IPS-20b (cell line): ENCODE results near the gene EXD1.
"Not testable (repeated sequence)": the region's sequence is repeated elsewhere in the genome, so short reads cannot be mapped to it uniquely, and the experiment has no call there.

ENCODE experiments used
- H3K27ac ChIP-seq: one replicate; pipeline ENCODE4 v1.5.1; 2013; ENCODE audit warnings: low read length
- H3K27me3 ChIP-seq: 2 replicates; pipeline ENCODE4 v1.6.1; 2013; ENCODE audit warnings: mild to moderate bottlenecking, low read length, inconsistent platforms; ENCODE audit not compliant: insufficient read depth
- H3K36me3 ChIP-seq: 2 replicates; pipeline ENCODE4 v1.6.1; 2013; ENCODE audit warnings: low read depth, mild to moderate bottlenecking, inconsistent platforms, low read length, moderate library complexity; ENCODE audit not compliant: insufficient read depth
- H3K4me1 ChIP-seq: 2 replicates; pipeline ENCODE4 v1.6.1; 2013; ENCODE audit warnings: mild to moderate bottlenecking, control low read depth, inconsistent platforms, low read length, moderate library complexity; ENCODE audit not compliant: insufficient read depth
- H3K4me3 ChIP-seq: 2 replicates; pipeline ENCODE4 v1.5.1; 2013; ENCODE audit warnings: mild to moderate bottlenecking, low read length, inconsistent platforms
- H3K9ac ChIP-seq: 2 replicates; pipeline ENCODE4 v1.6.1; 2013; ENCODE audit warnings: low read depth, mild to moderate bottlenecking, inconsistent platforms, low read length, moderate library complexity
- H3K9me3 ChIP-seq: 2 replicates; pipeline ENCODE4 v1.6.1; 2013; ENCODE audit warnings: mild to moderate bottlenecking, low read depth, low read length, inconsistent platforms; ENCODE audit not compliant: insufficient read depth

EXD1 gene

DNA sequence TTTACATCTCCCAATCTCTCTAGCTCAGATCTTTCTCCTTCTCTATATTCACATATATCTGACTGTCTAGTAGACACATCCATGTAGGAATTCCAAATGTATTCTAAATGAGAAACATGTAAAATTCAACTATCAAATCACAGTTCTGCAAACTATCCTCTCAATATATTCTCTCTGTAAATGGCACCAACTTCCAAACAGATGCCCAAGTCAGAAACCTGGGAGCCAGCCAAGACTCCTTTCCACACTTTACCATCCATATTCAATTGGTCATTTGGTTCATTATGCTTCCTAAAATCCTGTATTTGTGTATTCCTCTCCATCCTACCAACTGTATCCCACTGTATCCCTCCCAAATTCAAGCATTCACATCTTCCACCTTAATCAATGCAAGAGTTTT, 61.5 kb downstream of the EXD1 start:
- Histone ChIP-seq H3K4me1 (no peaks in the 10 kb centered on the region), H3K27me3 (no peaks in the 10 kb centered on the region), H3K4me3 (no peak overlapping the region), H3K9me3 (no peaks in the 10 kb centered on the region), H3K27ac (no peak overlapping the region), H3K36me3 (no peaks in the 10 kb centered on the region), H3K9ac (no peak overlapping the region)

DNA sequence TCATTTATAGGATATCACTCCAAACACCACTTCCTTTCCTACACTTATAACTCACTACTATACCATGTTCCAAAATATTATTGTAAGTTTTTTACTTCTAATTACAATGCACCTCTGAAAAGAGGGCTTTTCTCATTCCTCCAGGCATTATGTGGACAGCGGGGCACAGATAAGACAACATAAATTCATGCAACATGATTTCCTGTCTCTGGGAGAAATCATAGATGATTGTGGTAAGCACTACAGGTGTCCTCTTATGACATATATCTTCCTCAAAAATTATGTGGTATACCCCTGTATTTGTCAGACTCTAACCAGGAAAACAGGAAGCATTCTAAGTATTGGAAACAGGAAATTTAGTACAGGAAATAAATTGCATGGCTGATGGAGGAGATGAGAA, 68.8 kb downstream of the EXD1 start:
- Histone ChIP-seq H3K4me3 (no peak overlapping the region), H3K4me1 (no peaks in the 10 kb centered on the region), H3K9ac (no peak overlapping the region), H3K9me3 (no peaks in the 10 kb centered on the region), H3K27ac (no peak overlapping the region), H3K27me3 (no peaks in the 10 kb centered on the region), H3K36me3 (no peaks in the 10 kb centered on the region)

DNA sequence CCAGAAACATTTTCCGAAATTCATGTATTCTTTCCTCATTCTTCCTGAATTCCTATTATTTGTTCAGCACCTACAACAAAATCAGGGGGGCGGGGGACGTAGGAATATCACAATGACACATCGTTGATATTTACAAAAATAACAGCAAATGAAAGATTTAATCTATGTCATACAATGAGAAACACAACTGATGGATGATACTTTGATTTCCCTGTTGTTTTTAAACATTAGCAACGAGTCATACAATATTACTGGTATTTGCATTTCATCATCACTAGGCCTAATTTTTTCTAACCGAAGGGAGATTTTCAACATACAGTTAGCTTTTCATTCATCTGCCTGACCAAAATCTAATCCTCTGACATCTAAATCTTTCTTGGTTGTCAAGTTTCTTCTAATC, 69.2 kb downstream of the EXD1 start:
- Histone ChIP-seq H3K9me3 (no peaks in the 10 kb centered on the region), H3K27ac (no peak overlapping the region), H3K36me3 (no peaks in the 10 kb centered on the region), H3K27me3 (no peaks in the 10 kb centered on the region), H3K4me1 (no peaks in the 10 kb centered on the region), H3K9ac (no peak overlapping the region), H3K4me3 (no peak overlapping the region)

DNA sequence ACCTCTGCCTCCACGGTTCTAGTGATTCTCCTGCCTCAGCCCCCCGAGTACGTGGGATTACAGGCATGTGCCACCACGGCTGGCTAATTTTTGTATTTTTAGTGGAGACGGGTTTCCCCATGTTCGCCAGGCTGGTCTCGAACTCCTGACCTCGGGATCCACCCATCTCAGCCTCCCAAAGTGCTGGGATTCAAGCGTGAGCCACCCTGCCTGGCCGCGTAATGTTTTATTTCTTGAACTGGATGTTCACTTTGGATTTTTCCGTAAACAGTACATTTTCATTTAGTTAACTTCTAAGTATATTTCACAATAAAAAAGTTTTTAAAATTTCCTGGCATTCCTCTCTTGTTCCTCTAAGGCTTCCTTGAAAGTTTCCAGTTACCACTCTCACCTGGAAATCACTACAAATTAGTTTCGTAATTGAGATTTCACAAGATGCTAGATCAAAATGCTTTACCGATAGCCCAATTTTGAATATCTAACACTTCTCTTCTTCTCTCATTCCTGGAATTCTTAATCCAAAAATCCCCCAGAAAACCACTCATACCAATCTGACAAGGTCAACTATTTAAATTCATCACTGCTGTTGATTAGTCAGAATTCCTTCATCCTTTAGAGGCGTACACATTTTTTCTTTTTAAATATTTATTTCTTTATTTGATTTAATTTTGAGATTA, 69.8 kb downstream of the EXD1 start:
- Histone ChIP-seq H3K9me3 (no peaks in the 10 kb centered on the region), H3K4me1 (no peaks in the 10 kb centered on the region), H3K36me3 (no peaks in the 10 kb centered on the region), H3K27me3 (no peaks in the 10 kb centered on the region), H3K27ac (no peak overlapping the region), H3K9ac (no peak overlapping the region), H3K4me3 (no peak overlapping the region)

DNA sequence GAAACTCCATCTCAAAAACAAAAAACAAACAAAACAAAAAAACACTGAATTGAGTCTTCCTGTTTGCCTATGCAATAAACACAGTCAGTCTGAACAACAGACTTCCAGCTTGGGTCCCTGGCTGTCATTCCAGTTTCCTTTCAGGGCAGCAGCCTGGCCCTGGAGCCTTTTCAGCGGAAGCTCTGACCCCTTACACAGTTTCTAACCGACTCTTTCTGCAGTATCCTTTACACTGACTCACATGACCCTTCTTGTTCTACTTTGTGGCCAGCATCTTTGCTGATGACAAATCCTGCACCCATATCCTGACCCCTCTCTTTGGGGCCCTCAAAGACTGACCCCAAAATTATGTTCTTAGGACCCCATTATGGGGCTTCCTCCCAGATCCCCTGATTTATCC, 76.1 kb downstream of the EXD1 start:
- H3K27me3 ChIP-seq, result no peaks in the 10 kb centered on the region
- no peaks in the 10 kb centered on the region for H3K9me3 ChIP-seq
- no peak overlapping the region for H3K4me3 ChIP-seq
- H3K36me3 ChIP-seq, result no peaks in the 10 kb centered on the region
- no peak overlapping the region for H3K9ac ChIP-seq
- H3K4me1 ChIP-seq, result no peaks in the 10 kb centered on the region
- no peak overlapping the region for H3K27ac ChIP-seq

DNA sequence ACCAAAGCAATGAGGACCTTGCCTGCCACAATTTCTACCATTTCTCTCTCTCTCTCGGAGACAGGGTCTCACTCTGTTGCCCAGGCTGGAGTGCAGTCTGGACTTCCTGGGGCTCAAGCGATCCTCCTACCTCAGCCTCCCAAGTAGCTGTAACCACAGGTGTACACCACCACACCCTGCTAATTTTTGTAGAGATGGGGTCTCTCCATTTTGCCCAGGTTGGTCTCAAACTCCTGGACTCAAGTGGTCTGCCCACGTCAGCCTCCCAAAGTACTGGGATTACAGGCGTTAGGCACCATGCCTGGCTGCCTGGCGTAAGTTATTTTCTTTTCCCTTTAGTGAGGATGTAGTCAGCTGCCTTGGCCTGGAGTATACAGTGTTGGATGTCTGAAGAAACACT, 76.8 kb downstream of the EXD1 start:
- H3K27ac ChIP-seq, result no peak overlapping the region
- H3K9me3 ChIP-seq, result no peaks in the 10 kb centered on the region
- H3K4me1 ChIP-seq, result no peaks in the 10 kb centered on the region
- H3K36me3 ChIP-seq, result no peaks in the 10 kb centered on the region
- H3K4me3 ChIP-seq, result no peak overlapping the region
- no peaks in the 10 kb centered on the region for H3K27me3 ChIP-seq
- no peak overlapping the region for H3K9ac ChIP-seq

DNA sequence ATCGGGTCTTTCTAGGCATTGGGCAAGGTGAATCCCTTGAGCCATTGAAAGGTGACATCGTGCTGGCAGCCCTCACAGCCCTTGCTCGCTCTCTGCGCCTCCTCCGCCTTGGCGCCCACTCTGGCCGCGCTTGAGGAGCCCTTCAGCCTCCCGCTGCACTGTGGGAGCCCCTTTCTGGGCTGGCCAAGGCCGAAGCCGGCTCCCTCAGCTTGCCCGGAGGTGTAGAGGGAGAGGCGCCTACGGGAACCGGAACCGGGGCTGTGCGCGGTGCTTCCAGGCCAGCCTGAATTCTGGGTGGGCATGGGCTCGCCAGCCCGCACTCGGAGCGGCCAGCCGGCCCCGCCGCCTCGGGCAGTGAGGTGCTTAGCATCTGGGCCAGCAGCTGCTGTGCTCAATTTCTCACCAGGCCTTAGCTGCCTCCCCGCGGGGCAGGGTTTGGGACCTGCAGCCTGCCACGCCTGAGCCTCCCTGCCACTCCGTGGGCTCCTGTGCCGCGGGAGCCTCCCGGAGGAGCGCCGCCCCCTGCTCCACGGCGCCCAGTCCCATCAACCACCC, 79.0 kb downstream of the EXD1 start:
- Histone ChIP-seq H3K36me3 (no peaks in the 10 kb centered on the region), H3K9ac (no peak overlapping the region), H3K9me3 (no peaks in the 10 kb centered on the region), H3K27ac (no peak overlapping the region), H3K4me1 (no peaks in the 10 kb centered on the region), H3K27me3 (no peaks in the 10 kb centered on the region), H3K4me3 (no peak overlapping the region)

DNA sequence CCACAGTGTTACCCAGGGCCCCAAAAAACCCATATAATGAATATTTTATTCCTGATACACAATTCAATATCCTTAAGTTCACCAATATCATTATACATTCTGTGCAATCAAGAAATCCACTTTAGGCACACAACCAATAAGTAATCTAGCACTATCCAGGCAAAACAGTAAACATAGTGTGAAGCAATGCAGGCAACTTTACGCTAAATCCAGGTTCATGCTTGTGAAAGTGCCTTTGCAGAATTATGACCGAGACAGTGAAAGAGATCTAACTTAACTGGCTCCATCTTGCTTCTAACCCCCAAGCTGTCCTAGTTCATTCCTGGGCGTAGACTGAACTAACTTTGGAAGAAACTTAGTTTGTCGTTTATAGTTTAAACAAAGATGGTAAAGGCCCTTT, 80.3 kb downstream of the EXD1 start:
- no peaks in the 10 kb centered on the region for H3K9me3 ChIP-seq
- no peak overlapping the region for H3K9ac ChIP-seq
- H3K36me3 ChIP-seq, result no peaks in the 10 kb centered on the region
- no peak overlapping the region for H3K4me3 ChIP-seq
- H3K27me3 ChIP-seq, result no peaks in the 10 kb centered on the region
- H3K27ac ChIP-seq, result no peak overlapping the region
- no peaks in the 10 kb centered on the region for H3K4me1 ChIP-seq

DNA sequence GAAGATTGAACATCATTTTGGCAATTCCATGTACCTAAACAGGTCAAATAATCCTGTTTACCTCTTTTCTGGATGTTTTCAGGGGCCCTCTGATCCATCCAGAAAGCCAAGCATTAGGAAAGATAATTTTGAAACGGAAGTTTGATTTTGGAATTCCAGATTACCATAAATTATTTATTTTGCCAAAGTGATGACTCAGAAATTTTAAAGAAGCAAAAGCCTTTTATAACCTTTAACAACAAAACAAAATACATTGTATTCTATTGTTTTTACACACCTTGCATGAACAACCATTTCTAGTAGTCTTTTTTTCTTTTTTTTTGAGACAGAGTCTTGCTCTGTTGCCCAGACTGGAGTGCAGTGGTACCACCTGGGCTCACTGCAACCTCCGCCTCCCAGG, 82.5 kb downstream of the EXD1 start:
- Histone ChIP-seq H3K4me3 (no peak overlapping the region), H3K36me3 (no peaks in the 10 kb centered on the region), H3K27me3 (no peaks in the 10 kb centered on the region), H3K9me3 (no peaks in the 10 kb centered on the region), H3K9ac (no peak overlapping the region), H3K27ac (no peak overlapping the region), H3K4me1 (no peaks in the 10 kb centered on the region)

DNA sequence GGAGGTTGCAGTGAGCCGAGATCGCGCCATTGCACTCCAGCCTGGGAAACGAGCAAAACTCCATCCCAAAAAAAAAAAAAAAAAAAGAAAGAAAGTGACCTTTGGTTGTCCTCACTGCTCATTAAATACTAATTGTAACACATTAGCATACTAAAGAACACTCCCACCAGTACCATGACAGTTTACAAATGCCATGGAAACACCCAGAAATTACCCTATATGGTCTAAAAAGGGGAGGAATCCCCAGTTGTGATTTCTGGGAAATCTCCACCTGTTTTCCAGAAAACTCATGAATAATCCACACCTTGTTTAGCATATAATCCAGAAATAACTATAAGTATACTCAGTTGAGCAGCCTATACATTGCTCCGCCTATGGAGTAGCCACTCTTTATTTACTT, 90.9 kb downstream of the EXD1 start:
- H3K27me3 ChIP-seq, result no peaks in the 10 kb centered on the region
- no peak overlapping the region for H3K9ac ChIP-seq
- H3K4me1 ChIP-seq, result no peaks in the 10 kb centered on the region
- no peak overlapping the region for H3K4me3 ChIP-seq
- no peaks in the 10 kb centered on the region for H3K36me3 ChIP-seq
- no peak overlapping the region for H3K27ac ChIP-seq
- H3K9me3 ChIP-seq, result no peaks in the 10 kb centered on the region

DNA sequence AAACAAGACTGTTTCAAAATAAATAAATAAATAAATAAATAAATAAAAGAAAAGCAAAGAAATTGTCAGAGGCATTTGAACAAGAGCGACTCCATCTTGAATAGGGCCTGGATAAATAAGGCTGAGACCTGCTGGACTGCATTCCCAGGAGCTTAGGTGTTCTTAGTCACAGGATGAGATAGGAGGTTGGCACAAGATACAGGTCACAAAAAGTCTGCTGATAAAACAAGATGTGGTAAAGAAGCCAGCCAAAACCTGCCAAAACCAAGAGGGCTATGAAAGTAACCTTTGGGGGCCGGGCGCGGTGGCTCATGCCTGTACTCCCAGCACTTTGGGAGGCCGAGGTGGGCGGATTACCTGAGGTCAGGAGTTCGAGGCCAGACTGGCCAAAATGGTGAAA, 91.4 kb downstream of the EXD1 start:
- H3K27me3 ChIP-seq, H3K4me3 ChIP-seq, H3K9me3 ChIP-seq, H3K9ac ChIP-seq, H3K27ac ChIP-seq, H3K4me1 ChIP-seq, H3K36me3 ChIP-seq: not testable (repeated sequence)

DNA sequence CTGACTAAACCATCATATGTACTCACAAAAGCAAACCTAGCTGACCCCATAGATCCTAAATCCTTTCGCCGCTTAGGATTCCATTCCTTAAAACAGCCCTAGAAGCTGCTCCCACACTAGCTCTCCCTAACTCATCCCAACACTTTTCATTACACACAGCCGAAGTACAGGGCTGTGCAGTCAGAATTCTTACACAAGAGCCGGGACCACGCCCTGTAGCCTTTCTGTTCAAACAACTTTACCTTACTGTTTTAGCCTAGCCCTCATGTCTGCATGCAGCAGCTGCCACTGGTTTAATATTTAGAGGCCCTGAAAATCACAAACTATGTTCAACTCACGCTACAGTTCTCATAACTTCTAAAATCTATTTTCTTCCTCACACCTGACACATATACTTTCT, 95.0 kb downstream of the EXD1 start:
- not testable (repeated sequence) for H3K4me3 ChIP-seq, H3K4me1 ChIP-seq, H3K27ac ChIP-seq, H3K36me3 ChIP-seq, H3K9me3 ChIP-seq, H3K9ac ChIP-seq, H3K27me3 ChIP-seq
